ENCODE data around the gene DYNLT2. TPM values are rescaled to one million over a fixed set of nuclear protein-coding genes. Genes with fewer than 3 reads are reported as not detected.

Gene DYNLT2
- total and polyA plus RNA-seq, 2 of the 13 experiments (the other 11 are each of a cell fraction or from before 2014, with no cell fraction given), result 2.1 to 4.3 TPM

- peak; percentile 95 for DNase-seq (ENCODE audit: low spot score)
- H3K36me3 ChIP-seq (replicated peaks in 1 of 2; ENCODE audit: control insufficient read depth in 1 of 2, insufficient read depth in 2 of 2, low read length in 2 of 2), result no peaks in the 10 kb centered on the region
- 5% methylated on average over 7 of the region's 7 CpGs for WGBS (ENCODE audit: low lambda C conversion rate)
- ChIA-PET CTCF (ENCODE audit: low intra/inter-chr PET ratio, low total read pairs) (interaction anchor here (1.5 kb wide), 1 partner anchor 10 kb away, joined by 4 read pairs; no protein-coding TSS in a partner anchor), POLR2A (interaction anchor here (0.7 to 8.7 kb wide), 12 partner anchors 8 to 785 kb away, joined by 3 to 198 read pairs (median 8); partner anchors contain the start of genes C6orf120, DYNLT2, ERMARD and PDCD2)
- in situ Hi-C loops (cut with HindIII; ENCODE audit: extremely low pct_ligation_motif_present, low pct_unique_long_range_greater_than_20kb), result no loop called here
- H3K79me2 ChIP-seq (ENCODE audit: insufficient read depth, low read length), result peaks cover 11% of the 10 kb centered on the region
- ATAC-seq, result peak; percentile 76
- peaks cover 93% of the 10 kb centered on the region for H3K4me1 ChIP-seq (ENCODE audit: insufficient read depth, low read length)
- intact Hi-C loops (cut with micrococcal nuclease; ENCODE audit: unreplicated experiment), result loop anchor here (1.0 to 5.0 kb wide), 5 partner anchors 9 to 733 kb away; partner anchors contain the start of genes DYNLT2, ERMARD and PHF10
- no peaks in the 10 kb centered on the region for H3K27me3 ChIP-seq (ENCODE audit: control insufficient read depth in 1 of 2, insufficient read depth in 2 of 2, low read length in 2 of 2)
- H3K9me3 ChIP-seq (ENCODE audit: low read length), result no peaks in the 10 kb centered on the region
- peak overlapping the region; percentile 82 for H3K27ac ChIP-seq (ENCODE audit: extremely low read length, insufficient read depth, low read length)
- peak; percentile 63 for FAIRE-seq
- no TSS peak for BruUV-seq (replicated peaks)
- peak overlapping the region; percentile 65 for H3K9ac ChIP-seq (ENCODE audit: insufficient read depth, low read depth, low read length)
- H2AFZ ChIP-seq (ENCODE audit: low read length), result no peak overlapping the region
- H3K4me3 ChIP-seq (replicated peaks in 1 of 3; ENCODE audit: insufficient read depth in 1 of 3, low read depth in 2 of 3, low read length in 3 of 3), result peak overlapping the region; percentile 25 to 74 (median 26); a peak in 4 of 6 replicates
- H3K4me2 ChIP-seq (ENCODE audit: low read depth, low read length), result peak overlapping the region; percentile 99
- H4K20me1 ChIP-seq (ENCODE audit: insufficient read depth, low read length), result no peaks in the 10 kb centered on the region
- peak; percentile 63 for TF ChIP-seq ZMYM4 (CRISPR knock-in tag; IDR thresholded peaks at IDR 0.05)
- peak; percentile 65 for TF ChIP-seq TCF7 (IDR thresholded peaks at IDR 0.05; ENCODE audit: low read depth)
- TF ChIP-seq EP300 (IDR thresholded peaks at IDR 0.05; ENCODE audit: low read depth in 2 of 2, low read length in 2 of 2), result peak; percentile 61 to 93
- TF ChIP-seq EP300 (CRISPR knock-in tag; IDR thresholded peaks at IDR 0.05; ENCODE audit: borderline replicate concordance), result peak; percentile 87
- no peak for TF ChIP-seq ZNF644 (CRISPR knock-in tag; IDR thresholded peaks at IDR 0.05; ENCODE audit: low read depth)
- no peak for TF ChIP-seq IRX3 (CRISPR knock-in tag; IDR thresholded peaks at IDR 0.05; ENCODE audit: borderline replicate concordance, low read depth)
- no peak; the same call in 1 of the 2 replicates for TF ChIP-seq ZNF7 (CRISPR knock-in tag; IDR thresholded peaks at IDR 0.05)
- TF ChIP-seq FOXP1 (IDR thresholded peaks at IDR 0.05), result peak; percentile 43; the same call in 1 of the 2 replicates
- TF ChIP-seq FOXP1 (CRISPR knock-in tag; IDR thresholded peaks at IDR 0.05), result peak; percentile 87
- no peak for TF ChIP-seq ZBTB49 (CRISPR knock-in tag; IDR thresholded peaks at IDR 0.05; ENCODE audit: borderline replicate concordance)
- TF ChIP-seq TFDP2 (CRISPR knock-in tag; IDR thresholded peaks at IDR 0.05), result no peak
- no peak; the same call in 1 of the 2 replicates for TF ChIP-seq RXRA (CRISPR knock-in tag; IDR thresholded peaks at IDR 0.05)
- TF ChIP-seq SMAD1 (CRISPR knock-in tag; IDR thresholded peaks at IDR 0.05; ENCODE audit: borderline replicate concordance, low read depth), result no peak
- TF ChIP-seq ZNF780A (CRISPR knock-in tag; IDR thresholded peaks at IDR 0.05), result no peak
- no peak for TF ChIP-seq ZNF660 (CRISPR knock-in tag; IDR thresholded peaks at IDR 0.05; ENCODE audit: borderline replicate concordance, low read depth)
- peak; percentile 84 for TF ChIP-seq CREM (IDR thresholded peaks at IDR 0.05)
- TF ChIP-seq CREM (CRISPR knock-in tag; IDR thresholded peaks at IDR 0.05), result no peak
- peak; percentile 78 for TF ChIP-seq HHEX (CRISPR knock-in tag; IDR thresholded peaks at IDR 0.05)
- no peak for TF ChIP-seq ELF4 (CRISPR knock-in tag; IDR thresholded peaks at IDR 0.05; ENCODE audit: borderline replicate concordance)
- no peak; the same call in 1 of the 2 replicates for TF ChIP-seq KDM2A (CRISPR knock-in tag; IDR thresholded peaks at IDR 0.05; ENCODE audit: borderline replicate concordance, low read depth)
- TF ChIP-seq ZNF552 (CRISPR knock-in tag; IDR thresholded peaks at IDR 0.05; ENCODE audit: borderline replicate concordance), result no peak
- TF ChIP-seq FOXO4 (CRISPR knock-in tag; conservative IDR thresholded peaks at IDR 0.05), result no peak
- TF ChIP-seq ZNF468 (CRISPR knock-in tag; IDR thresholded peaks at IDR 0.05), result no peak
These were observed 48.1 kb upstream of the DYNLT2 start for GRCh38 chr6:169799474-169799926.

Data from HepG2 (cell line).